HEK293 (cell line): ENCODE results near the gene TBC1D3K.

Source experiments
- ATF2 ChIP-seq: fragments of 450-650 bp; formaldehyde crosslinking; IDR thresholded peaks from 2 replicates; pipeline ENCODE4 v1.5.1; 2016; ENCODE audit warnings: missing biosample characterization, missing genetic modification characterization, low read depth
- CTCF ChIP-seq: fragments of 450-650 bp; formaldehyde crosslinking; IDR thresholded peaks from 2 replicates; pipeline ENCODE4 v1.5.1; 2016; ENCODE audit warnings: missing biosample characterization, missing genetic modification characterization
- PATZ1 ChIP-seq: fragments of 450-650 bp; formaldehyde crosslinking; IDR thresholded peaks from 2 replicates; pipeline ENCODE4 v1.5.1; 2016; ENCODE audit warnings: missing biosample characterization, missing genetic modification characterization
- SETDB1 ChIP-seq: IDR thresholded peaks from one replicate; pipeline ENCODE4 v1.6.1; 2017; ENCODE audit warnings: mild to moderate bottlenecking, low read length, moderate library complexity, mixed read lengths; ENCODE audit not compliant: insufficient read length
- YY1 ChIP-seq: fragments of 450-650 bp; formaldehyde crosslinking; IDR thresholded peaks from 2 replicates; pipeline ENCODE4 v1.5.1; 2018; ENCODE audit warnings: missing biosample characterization, missing genetic modification characterization
- ZNF10 ChIP-seq: fragments of 450-650 bp; formaldehyde crosslinking; IDR thresholded peaks from 2 replicates; pipeline ENCODE4 v1.5.1; 2017; ENCODE audit warnings: missing biosample characterization, missing genetic modification characterization
- ZNF768 ChIP-seq: fragments of 450-650 bp; formaldehyde crosslinking; IDR thresholded peaks from 2 replicates; pipeline ENCODE4 v1.5.1; 2018; ENCODE audit warnings: missing biosample characterization, mild to moderate bottlenecking, missing genetic modification characterization
- TF ChIP-seq, protein P1 (sequence below): IDR thresholded peaks from 2 replicates; pipeline ENCODE4 v1.6.1; 2011; ENCODE audit warnings: mild to moderate bottlenecking, low read depth, low read length, borderline replicate concordance

DNA sequence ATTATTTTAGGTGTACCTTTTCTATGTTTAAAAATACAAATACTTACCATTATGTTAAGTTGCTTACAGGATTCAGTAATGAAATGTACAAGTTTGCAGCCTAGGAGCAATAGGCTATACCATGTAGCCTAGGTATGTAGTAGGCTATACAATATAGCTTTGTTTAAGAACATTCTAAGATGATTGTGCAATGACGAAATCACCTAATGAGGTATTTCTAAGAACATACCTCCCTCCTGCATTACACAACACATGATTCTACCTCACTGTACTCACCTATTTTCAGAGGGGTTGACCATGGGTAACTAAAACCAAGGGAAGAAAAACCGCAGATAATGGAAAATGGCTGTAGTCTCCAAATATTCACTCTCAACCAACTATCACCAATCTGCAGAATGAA lies 35.3 kb upstream of the TBC1D3K start:
- no peak for TF ChIP-seq CTCF
- TF ChIP-seq SETDB1, result no peak
- no peak for TF ChIP-seq ZNF10
- TF ChIP-seq ATF2 (tag by site-specific recombination), result no peak
- no peak for TF ChIP-seq YY1
- TF ChIP-seq PATZ1 (tag by site-specific recombination), result no peak
- no peak for TF ChIP-seq ZNF768 (tag by site-specific recombination)
- TF ChIP-seq, protein P1, sequence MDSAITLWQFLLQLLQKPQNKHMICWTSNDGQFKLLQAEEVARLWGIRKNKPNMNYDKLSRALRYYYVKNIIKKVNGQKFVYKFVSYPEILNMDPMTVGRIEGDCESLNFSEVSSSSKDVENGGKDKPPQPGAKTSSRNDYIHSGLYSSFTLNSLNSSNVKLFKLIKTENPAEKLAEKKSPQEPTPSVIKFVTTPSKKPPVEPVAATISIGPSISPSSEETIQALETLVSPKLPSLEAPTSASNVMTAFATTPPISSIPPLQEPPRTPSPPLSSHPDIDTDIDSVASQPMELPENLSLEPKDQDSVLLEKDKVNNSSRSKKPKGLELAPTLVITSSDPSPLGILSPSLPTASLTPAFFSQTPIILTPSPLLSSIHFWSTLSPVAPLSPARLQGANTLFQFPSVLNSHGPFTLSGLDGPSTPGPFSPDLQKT, result no peak
